ENCODE data around the gene MYCL.

MYCL gene

DNA sequence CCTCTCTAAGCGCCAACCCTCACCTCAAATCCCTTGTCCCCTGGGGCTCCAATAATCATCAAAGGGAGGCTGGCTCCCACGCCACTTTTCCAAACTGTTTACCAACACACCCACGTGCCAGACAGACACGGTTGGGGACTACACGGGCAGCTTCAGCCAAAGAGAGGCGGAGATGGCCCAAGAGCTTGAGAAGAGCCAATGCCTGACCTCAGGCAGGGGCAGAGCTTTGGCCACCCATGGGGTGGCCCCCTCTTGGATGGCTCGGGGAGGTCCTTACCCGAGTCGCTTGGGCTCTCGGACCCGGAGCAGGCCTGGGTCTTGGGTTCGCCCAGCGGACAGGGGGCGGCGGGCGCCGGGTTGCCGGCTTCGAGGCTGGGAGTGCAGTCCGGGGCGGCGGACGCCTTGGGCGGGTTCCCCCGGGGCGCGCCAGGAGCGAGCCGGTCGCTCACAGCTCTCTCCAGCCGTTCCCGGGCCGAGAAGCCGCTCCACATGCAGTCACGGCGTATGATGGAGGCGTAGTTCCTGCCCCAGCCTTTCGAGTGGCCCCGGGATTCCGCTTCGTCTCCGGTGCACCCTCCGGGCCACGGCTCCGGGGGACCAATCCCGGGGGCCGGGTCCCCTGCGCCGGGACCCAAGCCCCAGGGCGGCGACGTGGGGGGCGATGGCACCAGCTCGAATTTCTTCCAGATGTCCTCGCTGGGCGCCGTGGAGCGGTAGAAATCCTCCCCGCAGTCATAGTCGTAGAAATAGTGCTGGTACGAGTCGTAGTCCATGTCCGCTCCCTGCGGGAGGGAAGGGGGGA, 854 bp downstream of the MYCL start:
- H3K27ac ChIP-seq: no peak overlapping the region
- DNase-seq: no peak
- in situ Hi-C loops (cut with HindIII; ENCODE audit: low pct_ligation_motif_present, low sequenced_read_pairs): no loop called here
- H3K4me3 ChIP-seq (ENCODE audit: low read depth, low read length): peak overlapping the region; percentile 60
- no peaks in the 10 kb centered on the region for H3K36me3 ChIP-seq (replicated peaks)
- peaks cover 9% of the 10 kb centered on the region for H3K27me3 ChIP-seq (replicated peaks)
- TF ChIP-seq, protein P1, sequence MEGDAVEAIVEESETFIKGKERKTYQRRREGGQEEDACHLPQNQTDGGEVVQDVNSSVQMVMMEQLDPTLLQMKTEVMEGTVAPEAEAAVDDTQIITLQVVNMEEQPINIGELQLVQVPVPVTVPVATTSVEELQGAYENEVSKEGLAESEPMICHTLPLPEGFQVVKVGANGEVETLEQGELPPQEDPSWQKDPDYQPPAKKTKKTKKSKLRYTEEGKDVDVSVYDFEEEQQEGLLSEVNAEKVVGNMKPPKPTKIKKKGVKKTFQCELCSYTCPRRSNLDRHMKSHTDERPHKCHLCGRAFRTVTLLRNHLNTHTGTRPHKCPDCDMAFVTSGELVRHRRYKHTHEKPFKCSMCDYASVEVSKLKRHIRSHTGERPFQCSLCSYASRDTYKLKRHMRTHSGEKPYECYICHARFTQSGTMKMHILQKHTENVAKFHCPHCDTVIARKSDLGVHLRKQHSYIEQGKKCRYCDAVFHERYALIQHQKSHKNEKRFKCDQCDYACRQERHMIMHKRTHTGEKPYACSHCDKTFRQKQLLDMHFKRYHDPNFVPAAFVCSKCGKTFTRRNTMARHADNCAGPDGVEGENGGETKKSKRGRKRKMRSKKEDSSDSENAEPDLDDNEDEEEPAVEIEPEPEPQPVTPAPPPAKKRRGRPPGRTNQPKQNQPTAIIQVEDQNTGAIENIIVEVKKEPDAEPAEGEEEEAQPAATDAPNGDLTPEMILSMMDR (IDR thresholded peaks at IDR 0.05; ENCODE audit: low read depth, low read length, missing control alignments): no peak

- H3K27ac ChIP-seq: no peak overlapping the region
- peaks cover 9% of the 10 kb centered on the region for H3K27me3 ChIP-seq (replicated peaks)
- DNase-seq: no peak
- TF ChIP-seq, protein P1 (IDR thresholded peaks at IDR 0.05; ENCODE audit: low read depth, low read length, missing control alignments): no peak
- no peaks in the 10 kb centered on the region for H3K36me3 ChIP-seq (replicated peaks)
- in situ Hi-C loops (cut with HindIII; ENCODE audit: low pct_ligation_motif_present, low sequenced_read_pairs): no loop called here
- no peak overlapping the region for H3K4me3 ChIP-seq (ENCODE audit: low read depth, low read length)
Measured at GRCh38 chr1:39899611-39900538, 1.8 kb downstream of the MYCL start.

DNA sequence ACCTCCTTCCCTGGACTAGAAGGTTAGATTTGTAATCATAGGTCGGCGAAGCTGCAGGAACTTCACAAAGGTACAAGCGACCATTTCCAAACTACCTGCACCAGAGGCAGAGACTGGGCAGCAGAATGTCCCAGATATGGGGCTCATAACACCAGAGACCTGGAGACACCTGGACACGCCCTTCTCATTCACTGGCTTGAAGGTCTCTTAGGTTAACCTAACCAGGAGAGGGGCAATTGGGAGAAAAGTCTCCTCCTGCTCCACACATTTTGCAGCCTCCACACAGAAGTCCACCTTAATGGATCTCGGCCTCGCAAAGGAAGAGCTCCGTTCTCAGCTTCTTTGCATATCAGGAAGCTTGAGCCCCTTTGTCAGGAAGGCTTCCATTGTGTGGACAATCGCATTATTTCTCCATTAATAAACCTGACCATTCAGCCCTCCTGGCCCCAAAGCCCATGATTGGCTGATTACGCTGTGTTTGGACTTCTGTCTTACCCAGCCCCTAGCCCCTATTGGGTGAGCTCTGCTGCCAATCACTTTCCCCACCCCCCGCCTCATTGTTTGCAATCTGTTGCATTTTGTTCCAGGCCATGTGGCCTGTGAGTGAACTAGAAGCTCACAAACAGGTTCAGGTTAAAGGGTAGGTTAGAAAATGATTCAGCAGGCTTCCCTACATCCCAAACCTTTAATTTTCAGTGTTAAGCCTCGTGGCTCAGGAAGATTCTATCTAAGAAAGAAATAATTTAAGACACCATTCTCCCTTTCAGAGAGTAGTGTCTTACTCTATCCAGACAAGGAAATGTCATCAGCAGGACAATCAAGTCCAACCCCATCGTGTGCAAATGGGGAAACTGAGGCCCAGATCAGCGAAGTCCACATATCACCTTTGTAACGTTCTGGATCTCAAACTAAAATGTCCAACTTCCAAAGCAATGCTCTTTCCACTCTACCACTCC, 2.8 kb downstream of the MYCL start:
- H3K27ac ChIP-seq: no peak overlapping the region
- TF ChIP-seq, protein P1 (IDR thresholded peaks at IDR 0.05; ENCODE audit: low read depth, low read length, missing control alignments): no peak
- H3K36me3 ChIP-seq (replicated peaks): no peaks in the 10 kb centered on the region
- peaks cover 9% of the 10 kb centered on the region for H3K27me3 ChIP-seq (replicated peaks)
- H3K4me3 ChIP-seq (ENCODE audit: low read depth, low read length): no peak overlapping the region
- DNase-seq: peak; percentile 73
- in situ Hi-C loops (cut with HindIII; ENCODE audit: low pct_ligation_motif_present, low sequenced_read_pairs): no loop called here

DNA sequence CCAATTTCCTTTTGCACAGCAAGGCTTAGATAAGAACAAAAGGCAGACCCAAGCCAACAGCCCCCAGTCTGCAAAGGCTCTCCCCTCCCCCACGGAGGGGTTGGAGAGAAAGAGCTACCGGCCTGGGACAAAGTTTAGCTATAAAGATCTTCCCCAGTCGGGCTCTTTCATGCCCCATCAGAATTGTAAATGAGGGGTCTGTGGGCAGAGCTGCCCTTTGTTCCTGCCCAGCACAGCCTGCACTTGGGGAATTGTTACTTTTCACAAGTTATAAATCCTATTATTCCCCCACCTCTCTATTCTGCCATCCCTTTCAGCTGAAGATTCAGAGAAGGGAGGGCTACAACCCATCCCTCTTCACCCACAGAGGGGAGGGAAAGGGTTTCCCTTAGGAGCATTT, 3.5 kb downstream of the MYCL start:
- TF ChIP-seq, protein P1 (IDR thresholded peaks at IDR 0.05; ENCODE audit: low read depth, low read length, missing control alignments): no peak

DNA sequence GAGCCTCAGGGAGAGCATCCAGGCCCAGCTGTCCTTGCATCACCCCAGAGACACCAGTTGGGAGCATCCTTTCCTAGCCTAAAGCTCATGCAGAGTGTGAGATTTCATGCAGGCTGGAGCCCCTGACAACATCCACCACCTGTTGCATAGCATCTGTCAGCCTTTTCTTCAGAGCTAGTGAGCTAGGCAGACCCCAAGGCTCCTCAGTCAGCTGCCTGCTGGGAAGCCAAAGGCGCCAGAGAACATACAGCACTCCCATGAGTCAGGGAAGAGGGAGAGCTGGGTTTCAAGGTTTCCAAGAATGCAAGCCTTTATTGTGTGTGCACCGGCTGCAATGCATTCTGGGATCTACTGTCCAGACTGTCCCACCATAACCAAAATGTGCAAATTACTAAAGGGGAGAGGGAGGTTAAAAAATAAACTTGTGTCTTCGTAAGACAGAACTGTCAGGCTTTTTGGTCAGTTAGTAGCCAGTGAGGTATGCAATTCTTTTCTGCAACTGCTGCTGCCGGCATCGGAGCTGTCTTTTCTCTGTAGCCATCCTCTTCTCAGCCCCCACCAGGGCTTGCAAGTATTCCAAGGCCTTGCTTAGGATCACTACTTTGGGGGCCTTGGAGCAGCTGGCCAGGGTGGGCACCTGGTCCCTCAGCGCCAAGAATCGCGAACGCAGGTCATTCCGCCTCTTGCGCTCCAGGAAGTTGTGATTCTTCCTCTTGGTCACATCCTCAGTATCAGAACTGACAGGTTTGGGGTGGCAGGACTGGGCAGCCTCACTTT, 4.6 kb downstream of the MYCL start:
- Histone ChIP-seq H3K27me3 (replicated peaks) (no peaks in the 10 kb centered on the region), H3K4me3 (ENCODE audit: low read depth, low read length) (no peak overlapping the region), H3K27ac (no peak overlapping the region), H3K36me3 (replicated peaks) (no peaks in the 10 kb centered on the region)
- TF ChIP-seq, protein P1 (IDR thresholded peaks at IDR 0.05; ENCODE audit: low read depth, low read length, missing control alignments): no peak
- DNase-seq: peak; percentile 47
- in situ Hi-C loops (cut with HindIII; ENCODE audit: low pct_ligation_motif_present, low sequenced_read_pairs): no loop called here

More for the DNA sequence above, 3.5 kb downstream of the MYCL start:
- Histone ChIP-seq H3K27me3 (replicated peaks) (peaks cover 5% of the 10 kb centered on the region), H3K4me3 (ENCODE audit: low read depth, low read length) (no peak overlapping the region), H3K27ac (no peak overlapping the region), H3K36me3 (replicated peaks) (no peaks in the 10 kb centered on the region)
- no peak for DNase-seq
- in situ Hi-C loops (cut with HindIII; ENCODE audit: low pct_ligation_motif_present, low sequenced_read_pairs): no loop called here
